ENCODE data around the gene TEX19. TPM values are rescaled to one million over a fixed set of nuclear protein-coding genes. Genes with fewer than 3 reads are reported as not detected.

Gene TEX19
- total RNA-seq, 1 experiment from 2014 or later = 0.24 TPM

GRCh38 chr17:82392209-82392920, 33.3 kb downstream of the TEX19 start:
- CTCF ChIA-PET = no interaction called here

GRCh38 chr17:82392941-82393340, 33.9 kb downstream of the TEX19 start:
- H3K4me1 ChIP-seq (replicated peaks; ENCODE audit: insufficient read depth) = no peaks in the 10 kb centered on the region
- H3K4me2 ChIP-seq = no peak overlapping the region
- H3K36me3 ChIP-seq (ENCODE audit: low read depth) = no peaks in the 10 kb centered on the region
- H3K4me3 ChIP-seq = no peak overlapping the region
- no peak overlapping the region for H3K27ac ChIP-seq
- no peaks in the 10 kb centered on the region for H3F3A ChIP-seq (ENCODE audit: insufficient read depth, low read depth)
- intact Hi-C loops (cut with micrococcal nuclease; ENCODE audit: unreplicated experiment) = no loop called here
- no peaks in the 10 kb centered on the region for H3K27me3 ChIP-seq (ENCODE audit: insufficient read depth, low read depth)
- no peaks in the 10 kb centered on the region; the same call in 1 of the 2 replicates for H4K20me1 ChIP-seq (ENCODE audit: insufficient read depth)
- no TSS peak for BruUV-seq (replicated peaks)
- ChIA-PET POLR2A (ENCODE audit: unreplicated experiment) (no interaction called here), CTCF (no interaction called here)
- TF ChIP-seq EZH2 (IDR thresholded peaks at IDR 0.05; ENCODE audit: low read depth) (no peak), CTCF (conservative IDR thresholded peaks at IDR 0.05) (no peak)
- H3K9me3 ChIP-seq (ENCODE audit: insufficient read depth, low read depth) = no peaks in the 10 kb centered on the region
- H2AFZ ChIP-seq = no peak overlapping the region
- H3K79me2 ChIP-seq (ENCODE audit: low read depth) = no peaks in the 10 kb centered on the region
- no peaks in the 10 kb centered on the region for H3K9me2 ChIP-seq (ENCODE audit: insufficient read depth)
- no peak for DNase-seq

More at GRCh38 chr17:82392209-82392920, 33.3 kb downstream of the TEX19 start:
- intact Hi-C loops (cut with micrococcal nuclease; ENCODE audit: unreplicated experiment) = no loop called here
- no peaks in the 10 kb centered on the region for H3F3A ChIP-seq (ENCODE audit: insufficient read depth, low read depth)
- no peaks in the 10 kb centered on the region for H3K79me2 ChIP-seq (ENCODE audit: low read depth)
- no TSS peak for BruUV-seq (replicated peaks)
- POLR2A ChIA-PET (ENCODE audit: unreplicated experiment) = no interaction called here
- H3K36me3 ChIP-seq (ENCODE audit: low read depth) = no peaks in the 10 kb centered on the region
- no peaks in the 10 kb centered on the region for H3K4me1 ChIP-seq (replicated peaks; ENCODE audit: insufficient read depth)
- no peak for DNase-seq
- H3K27me3 ChIP-seq (ENCODE audit: insufficient read depth, low read depth) = no peaks in the 10 kb centered on the region
- H3K27ac ChIP-seq = no peak overlapping the region
- H3K4me2 ChIP-seq = no peak overlapping the region
- H3K9me2 ChIP-seq (ENCODE audit: insufficient read depth) = no peaks in the 10 kb centered on the region
- no peaks in the 10 kb centered on the region; the same call in 1 of the 2 replicates for H4K20me1 ChIP-seq (ENCODE audit: insufficient read depth)
- H2AFZ ChIP-seq = no peak overlapping the region
- H3K9me3 ChIP-seq (ENCODE audit: insufficient read depth, low read depth) = no peaks in the 10 kb centered on the region
- H3K4me3 ChIP-seq = no peak overlapping the region
- no peak for TF ChIP-seq CTCF (conservative IDR thresholded peaks at IDR 0.05)
- TF ChIP-seq EZH2 (IDR thresholded peaks at IDR 0.05; ENCODE audit: low read depth) = no peak

GRCh38 chr17:82394278-82394677, 35.2 kb downstream of the TEX19 start:
- intact Hi-C loops (cut with micrococcal nuclease; ENCODE audit: unreplicated experiment) = no loop called here
- ChIA-PET CTCF (no interaction called here), POLR2A (ENCODE audit: unreplicated experiment) (no interaction called here)
- Histone ChIP-seq H3K27ac (no peak overlapping the region), H3F3A (ENCODE audit: insufficient read depth, low read depth) (no peaks in the 10 kb centered on the region), H3K4me2 (no peak overlapping the region), H3K27me3 (ENCODE audit: insufficient read depth, low read depth) (no peaks in the 10 kb centered on the region), H3K4me1 (replicated peaks; ENCODE audit: insufficient read depth) (no peaks in the 10 kb centered on the region), H2AFZ (no peak overlapping the region), H3K9me3 (ENCODE audit: insufficient read depth, low read depth) (no peaks in the 10 kb centered on the region), H3K9me2 (ENCODE audit: insufficient read depth) (no peaks in the 10 kb centered on the region), H4K20me1 (ENCODE audit: insufficient read depth) (no peaks in the 10 kb centered on the region; the same call in 1 of the 2 replicates), H3K4me3 (no peak overlapping the region), H3K36me3 (ENCODE audit: low read depth) (no peaks in the 10 kb centered on the region), H3K79me2 (ENCODE audit: low read depth) (no peaks in the 10 kb centered on the region)
- BruUV-seq (replicated peaks) = no TSS peak
- TF ChIP-seq CTCF (conservative IDR thresholded peaks at IDR 0.05) = no peak
- TF ChIP-seq EZH2 (IDR thresholded peaks at IDR 0.05; ENCODE audit: low read depth) = no peak
- no peak for DNase-seq
